Neural cell (in vitro differentiated cells): ENCODE results near the gene NEDD4L.

ENCODE experiments used
- CTCF ChIP-seq: fragments of 450-650 bp; IDR thresholded peaks from 2 replicates; pipeline ENCODE4 v1.5.1; 2014; ENCODE audit warnings: antibody characterized with exemption, mild to moderate bottlenecking, moderate library complexity; ENCODE audit not compliant: poor library complexity, severe bottlenecking
- EP300 ChIP-seq: fragments of 450-650 bp; conservative IDR thresholded peaks from 2 replicates; pipeline ENCODE4 v1.6.1; 2014; ENCODE audit warnings: antibody characterized with exemption, mild to moderate bottlenecking, moderate library complexity; ENCODE audit not compliant: poor library complexity, severe bottlenecking
- EZH2 ChIP-seq: fragments of 200-600, 300-800 bp; shearing (Covaris generic), sonication (generic); IDR thresholded peaks from 2 replicates; pipeline ENCODE4 v1.6.1; 2014; ENCODE audit warnings: antibody characterized with exemption, low read length, borderline replicate concordance, mild to moderate bottlenecking; ENCODE audit not compliant: insufficient read depth, poor library complexity, severe bottlenecking
- MXI1 ChIP-seq: fragments of 450-650 bp; conservative IDR thresholded peaks from 2 replicates; pipeline ENCODE4 v1.6.1; 2014; ENCODE audit warnings: antibody characterized with exemption, mild to moderate bottlenecking; ENCODE audit not compliant: poor library complexity, severe bottlenecking
- POLR2AphosphoS5 ChIP-seq: IDR thresholded peaks from 2 replicates; pipeline ENCODE4 v1.6.1; 2012
- RAD21 ChIP-seq: fragments of 450-650 bp; conservative IDR thresholded peaks from 2 replicates; pipeline ENCODE4 v1.6.1; 2014; ENCODE audit warnings: antibody characterized with exemption, mild to moderate bottlenecking, moderate library complexity

GRCh38 chr18:58169472-58169871 lies 125.4 kb downstream of the NEDD4L start:
- TF ChIP-seq CTCF (no peak), EZH2 (no peak), MXI1 (no peak), POLR2AphosphoS5 (no peak), RAD21 (no peak), EP300 (no peak)
